GM23248 (cell line): ENCODE results near the gene EPB41L4B. TPM values are rescaled to one million over a fixed set of nuclear protein-coding genes. Genes with fewer than 3 reads are reported as not detected.

Experiments
- DNase-seq: peaks from one replicate; pipeline ENCODE4 v3.0.0-alpha.2; 2015
- H2AFZ ChIP-seq: fragments of 200-600 bp; sonication (generic); 2 replicates; pipeline ENCODE4 v1.6.1; 2016; ENCODE audit warnings: antibody characterized with exemption
- H3F3A ChIP-seq: fragments of 200-600 bp; sonication (generic); 2 replicates; pipeline ENCODE4 v1.6.1; 2016; ENCODE audit warnings: mild to moderate bottlenecking, antibody characterized with exemption, mixed run types; ENCODE audit not compliant: insufficient read depth
- H3K27ac ChIP-seq: fragments of 200-600 bp; sonication (generic); 2 replicates; pipeline ENCODE4 v1.5.1; 2016; ENCODE audit warnings: mild to moderate bottlenecking
- H3K27me3 ChIP-seq: fragments of 200-600 bp; sonication (generic); replicated peaks from 2 replicates; pipeline ENCODE4 v1.6.1; 2016; ENCODE audit warnings: mild to moderate bottlenecking; ENCODE audit not compliant: insufficient read depth
- H3K36me3 ChIP-seq: fragments of 200-600 bp; sonication (generic); 2 replicates; pipeline ENCODE4 v1.6.1; 2016; ENCODE audit warnings: low read depth, mild to moderate bottlenecking
- H3K4me1 ChIP-seq: fragments of 200-600 bp; sonication (generic); 2 replicates; pipeline ENCODE4 v1.6.1; 2016; ENCODE audit warnings: mild to moderate bottlenecking; ENCODE audit not compliant: insufficient read depth
- H3K4me2 ChIP-seq: fragments of 200-600 bp; sonication (generic); one replicate; pipeline ENCODE4 v1.6.1; 2016; ENCODE audit warnings: mild to moderate bottlenecking; ENCODE audit not compliant: unreplicated experiment
- H3K4me3 ChIP-seq: fragments of 200-600 bp; sonication (generic); 2 replicates; pipeline ENCODE4 v1.5.1; 2016; ENCODE audit warnings: mild to moderate bottlenecking
- H3K79me2 ChIP-seq: fragments of 200-600 bp; sonication (generic); 2 replicates; pipeline ENCODE4 v1.6.1; 2016; ENCODE audit warnings: mild to moderate bottlenecking; ENCODE audit not compliant: insufficient read depth
- H3K9ac ChIP-seq: fragments of 200-600 bp; sonication (generic); 2 replicates; pipeline ENCODE4 v1.6.1; 2016; ENCODE audit warnings: mild to moderate bottlenecking
- H3K9me2 ChIP-seq: fragments of 200-600 bp; sonication (generic); 2 replicates; pipeline ENCODE4 v1.6.1; 2016; ENCODE audit warnings: mixed run types, mild to moderate bottlenecking, moderate library complexity; ENCODE audit not compliant: insufficient read depth
- H3K9me3 ChIP-seq: fragments of 200-600 bp; sonication (generic); one replicate; pipeline ENCODE4 v1.6.1; 2017; ENCODE audit warnings: low read depth
- H4K20me1 ChIP-seq: fragments of 200-600 bp; sonication (generic); 2 replicates; pipeline ENCODE4 v1.6.0; 2016; ENCODE audit not compliant: insufficient read depth
- EZH2 ChIP-seq: fragments of 200-600 bp; sonication (generic); IDR thresholded peaks from 2 replicates; pipeline ENCODE4 v1.6.1; 2018; ENCODE audit warnings: antibody characterized with exemption, mild to moderate bottlenecking; ENCODE audit not compliant: insufficient read depth, poor library complexity, severe bottlenecking
- EZH2phosphoT487 ChIP-seq: fragments of 200-600 bp; sonication (generic); IDR thresholded peaks from 2 replicates; pipeline ENCODE4 v1.6.1; 2018; ENCODE audit warnings: antibody characterized with exemption, moderate library complexity, mild to moderate bottlenecking, low read depth; ENCODE audit not compliant: insufficient read depth
- WGBS, 2 experiments: methylation state at CpG; one replicate each; pipeline ENCODE4 v1.1.6; 2015 to 2017; ENCODE audit warnings: low lambda C conversion rate in 2 of 2, low coverage in 1 of 2; ENCODE audit errors: missing lambda C conversion rate in 2 of 2; 5-methylcytosine and 5-hydroxymethylcytosine counted together
- in situ Hi-C: fragments of 300-500 bp; cut with MboI; formaldehyde crosslinking; loops from 2 replicates; pipeline ENCODE4 v1.15.0; 2020
- polyA plus RNA-seq: library from polyadenylated mRNA; unstranded; fragments of >200 nt; fragmentation: Nextera tagmentation; extraction: Ambion mirVana; gene quantifications from 2 replicates; pipeline ENCODE4 v1.2.1, GENCODE V29; 2016
- total RNA-seq: library from RNA; depleted of rRNA; stranded (reverse); fragments of >200 nt; shearing (Covaris generic); gene quantifications from 2 replicates; pipeline ENCODE4 v1.2.3, GENCODE V29; 2014

EPB41L4B gene
- total and polyA plus RNA-seq, 2 experiments from 2014 or later: 0.33 to 0.76 TPM

DNA sequence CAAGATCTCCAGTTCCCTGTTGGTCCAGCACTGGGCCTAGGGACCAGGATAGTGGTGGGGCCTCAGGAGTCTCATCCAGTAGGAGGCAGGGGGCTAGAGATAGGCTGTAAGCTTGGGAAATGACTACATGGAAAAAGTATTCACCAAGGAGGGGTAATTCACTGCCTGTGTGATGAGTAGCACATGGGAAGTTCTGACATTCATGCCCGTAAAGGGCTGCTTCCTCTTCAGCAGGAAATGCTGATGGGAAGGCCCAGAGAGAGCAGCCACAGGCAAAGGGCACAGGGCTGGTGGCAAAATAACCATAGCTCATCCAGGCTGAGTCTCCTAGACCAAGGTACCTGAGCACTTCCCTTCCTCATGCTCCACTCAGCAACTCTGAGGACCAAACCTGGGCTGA lies 130.7 kb downstream of the EPB41L4B start:
- H3K27me3 ChIP-seq: no peaks in the 10 kb centered on the region
- no peaks in the 10 kb centered on the region for H4K20me1 ChIP-seq
- H3K9ac ChIP-seq: no peak overlapping the region
- H2AFZ ChIP-seq: no peak overlapping the region; the same call in 1 of the 2 replicates
- H3K79me2 ChIP-seq: no peaks in the 10 kb centered on the region
- DNase-seq: peak; percentile 13
- no peak overlapping the region for H3K4me3 ChIP-seq
- no peak overlapping the region for H3K4me2 ChIP-seq
- H3K4me1 ChIP-seq: no peaks in the 10 kb centered on the region; the same call in 1 of the 2 replicates
- 60 to 67% methylated on average over 1 of the region's 1 CpG for WGBS, 2 experiments
- H3F3A ChIP-seq: no peaks in the 10 kb centered on the region
- no peaks in the 10 kb centered on the region for H3K36me3 ChIP-seq
- in situ Hi-C loops: no loop called here
- H3K27ac ChIP-seq: no peak overlapping the region
- no peaks in the 10 kb centered on the region for H3K9me2 ChIP-seq
- TF ChIP-seq EZH2phosphoT487: no peak
- TF ChIP-seq EZH2: no peak
- no peaks in the 10 kb centered on the region for H3K9me3 ChIP-seq

- in situ Hi-C loops: no loop called here
- WGBS, 2 experiments: 70% methylated on average over 9 of the region's 9 CpGs
Measured at GRCh38 chr9:109186857-109187520, 133.9 kb downstream of the EPB41L4B start.

GRCh38 chr9:109182940-109183798 lies 137.7 kb downstream of the EPB41L4B start:
- Histone ChIP-seq H3K27me3 (no peaks in the 10 kb centered on the region; the same call in 1 of the 2 replicates), H3K9ac (no peak overlapping the region), H3K4me2 (no peak overlapping the region), H3K36me3 (no peaks in the 10 kb centered on the region), H3K79me2 (no peaks in the 10 kb centered on the region), H3K27ac (no peak overlapping the region), H3K4me1 (no peaks in the 10 kb centered on the region), H3F3A (no peaks in the 10 kb centered on the region), H3K4me3 (no peak overlapping the region), H4K20me1 (no peaks in the 10 kb centered on the region), H3K9me2 (no peaks in the 10 kb centered on the region), H3K9me3 (no peaks in the 10 kb centered on the region), H2AFZ (no peak overlapping the region)
- TF ChIP-seq EZH2 (no peak), EZH2phosphoT487 (no peak)
- DNase-seq: peak; percentile 51
- in situ Hi-C loops: no loop called here
- 61 to 66% methylated on average over 13 of the region's 13 CpGs for WGBS, 2 experiments

More at GRCh38 chr9:109186857-109187520, 133.9 kb downstream of the EPB41L4B start:
- H4K20me1 ChIP-seq: no peaks in the 10 kb centered on the region
- H2AFZ ChIP-seq: no peak overlapping the region
- no peaks in the 10 kb centered on the region for H3K27me3 ChIP-seq
- no peak overlapping the region for H3K4me2 ChIP-seq
- no peaks in the 10 kb centered on the region for H3K9me3 ChIP-seq
- TF ChIP-seq EZH2: no peak
- no peak for TF ChIP-seq EZH2phosphoT487
- no peaks in the 10 kb centered on the region for H3K9me2 ChIP-seq
- no peak for DNase-seq
- H3K4me3 ChIP-seq: no peak overlapping the region
- H3K27ac ChIP-seq: no peak overlapping the region
- no peaks in the 10 kb centered on the region; the same call in 1 of the 2 replicates for H3K4me1 ChIP-seq
- H3K36me3 ChIP-seq: no peaks in the 10 kb centered on the region
- no peak overlapping the region for H3K9ac ChIP-seq
- H3F3A ChIP-seq: no peaks in the 10 kb centered on the region
- H3K79me2 ChIP-seq: no peaks in the 10 kb centered on the region

GRCh38 chr9:109182550-109182939 lies 138.3 kb downstream of the EPB41L4B start:
- no peak for DNase-seq
- TF ChIP-seq EZH2 (no peak), EZH2phosphoT487 (no peak)
- no peak overlapping the region for H3K9ac ChIP-seq
- no peaks in the 10 kb centered on the region for H3K36me3 ChIP-seq
- H3K4me3 ChIP-seq: no peak overlapping the region
- no peak overlapping the region for H3K27ac ChIP-seq
- no peaks in the 10 kb centered on the region for H3K9me3 ChIP-seq
- in situ Hi-C loops: no loop called here
- WGBS, 2 experiments: 78 to 83% methylated on average over 9 of the region's 9 CpGs
- no peaks in the 10 kb centered on the region for H3K79me2 ChIP-seq
- H3F3A ChIP-seq: no peaks in the 10 kb centered on the region
- no peaks in the 10 kb centered on the region for H4K20me1 ChIP-seq
- no peaks in the 10 kb centered on the region for H3K9me2 ChIP-seq
- no peaks in the 10 kb centered on the region; the same call in 1 of the 2 replicates for H3K27me3 ChIP-seq
- no peak overlapping the region for H2AFZ ChIP-seq
- no peak overlapping the region for H3K4me2 ChIP-seq
- H3K4me1 ChIP-seq: no peaks in the 10 kb centered on the region
